GM12801 (cell line): ENCODE measurements around the gene PNN.

Source experiments
- TF ChIP-seq, protein P1 (sequence below): IDR thresholded peaks from one replicate; pipeline ENCODE4 v1.5.1; 2011; ENCODE audit warnings: control low read depth; ENCODE audit not compliant: insufficient read length; ENCODE audit errors: extremely low read depth

The PNN gene

GRCh38 chr14:39217214-39217879, 42.3 kb downstream of the PNN start:
- TF ChIP-seq, protein P1, sequence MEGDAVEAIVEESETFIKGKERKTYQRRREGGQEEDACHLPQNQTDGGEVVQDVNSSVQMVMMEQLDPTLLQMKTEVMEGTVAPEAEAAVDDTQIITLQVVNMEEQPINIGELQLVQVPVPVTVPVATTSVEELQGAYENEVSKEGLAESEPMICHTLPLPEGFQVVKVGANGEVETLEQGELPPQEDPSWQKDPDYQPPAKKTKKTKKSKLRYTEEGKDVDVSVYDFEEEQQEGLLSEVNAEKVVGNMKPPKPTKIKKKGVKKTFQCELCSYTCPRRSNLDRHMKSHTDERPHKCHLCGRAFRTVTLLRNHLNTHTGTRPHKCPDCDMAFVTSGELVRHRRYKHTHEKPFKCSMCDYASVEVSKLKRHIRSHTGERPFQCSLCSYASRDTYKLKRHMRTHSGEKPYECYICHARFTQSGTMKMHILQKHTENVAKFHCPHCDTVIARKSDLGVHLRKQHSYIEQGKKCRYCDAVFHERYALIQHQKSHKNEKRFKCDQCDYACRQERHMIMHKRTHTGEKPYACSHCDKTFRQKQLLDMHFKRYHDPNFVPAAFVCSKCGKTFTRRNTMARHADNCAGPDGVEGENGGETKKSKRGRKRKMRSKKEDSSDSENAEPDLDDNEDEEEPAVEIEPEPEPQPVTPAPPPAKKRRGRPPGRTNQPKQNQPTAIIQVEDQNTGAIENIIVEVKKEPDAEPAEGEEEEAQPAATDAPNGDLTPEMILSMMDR, result no peak

DNA sequence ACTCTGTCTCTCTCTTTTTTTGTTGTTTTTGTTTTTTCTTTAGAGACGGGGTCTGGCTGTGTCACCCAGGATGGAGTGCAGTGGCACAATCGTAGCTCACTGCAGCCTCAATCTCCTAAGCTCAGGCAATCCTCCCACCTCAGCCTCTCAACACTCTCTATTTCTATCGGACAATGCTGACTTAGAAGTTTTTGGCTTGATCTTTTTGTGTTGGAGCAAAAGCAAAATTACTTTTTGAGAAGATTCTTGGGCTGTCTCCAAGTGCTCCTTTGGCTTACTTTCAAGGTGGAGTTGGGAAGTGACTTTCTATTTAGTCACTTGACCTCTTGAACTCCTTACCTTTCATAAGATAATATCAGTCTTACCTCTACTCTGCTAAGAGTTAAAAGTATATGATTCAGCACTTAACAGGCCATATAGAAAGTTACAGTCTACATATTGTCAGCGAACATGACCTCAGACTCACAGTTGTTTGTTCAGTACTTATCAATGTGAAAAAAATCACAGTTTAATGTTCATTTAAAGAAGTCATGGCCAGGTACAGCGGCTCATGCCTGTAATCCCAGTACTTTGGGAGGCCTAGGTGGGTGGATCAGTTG, 43.2 kb downstream of the PNN start:
- TF ChIP-seq, protein P1, result no peak

DNA sequence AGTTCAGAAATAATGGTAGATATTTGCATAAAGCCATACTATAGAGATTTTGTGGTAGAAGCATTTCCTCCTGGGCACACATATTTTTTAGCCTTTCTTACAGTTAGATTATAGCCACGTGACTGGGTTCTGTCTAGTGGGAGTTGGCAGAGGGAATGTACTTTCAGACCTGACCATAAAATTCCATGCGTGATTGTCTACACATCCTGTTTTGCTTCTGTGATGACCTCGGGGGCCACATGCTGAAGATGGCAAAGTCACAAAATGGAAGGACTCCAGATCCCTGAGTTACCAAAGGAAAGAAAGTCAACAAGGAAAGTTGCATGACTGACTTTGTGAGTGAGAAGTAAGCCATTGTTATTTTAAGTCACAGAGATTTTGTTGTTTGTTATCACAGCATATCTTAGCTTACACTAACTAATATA, 44.0 kb downstream of the PNN start:
- TF ChIP-seq, protein P1, result no peak

DNA sequence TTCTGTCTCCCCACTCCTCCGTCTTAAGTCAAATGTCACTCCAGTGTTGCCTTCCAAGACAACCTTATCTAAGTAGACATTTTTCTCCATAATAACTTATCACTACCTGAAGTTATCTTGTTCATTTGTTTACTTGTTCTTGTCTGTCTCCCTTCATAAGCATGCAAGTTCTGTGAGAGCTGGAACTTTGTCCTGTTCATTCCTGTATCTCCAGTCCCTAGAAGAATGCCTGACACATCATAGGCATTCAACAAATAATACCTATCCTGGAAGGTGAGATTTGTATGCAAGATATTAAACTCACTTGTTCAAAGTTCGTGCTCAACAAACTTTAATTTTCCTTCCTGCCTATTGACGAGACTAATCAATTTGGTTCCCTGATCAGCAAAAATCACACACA, 53.0 kb downstream of the PNN start:
- TF ChIP-seq, protein P1, result no peak

GRCh38 chr14:39228509-39229221, 53.6 kb downstream of the PNN start:
- TF ChIP-seq, protein P1, result no peak

GRCh38 chr14:39229222-39229543, 54.1 kb downstream of the PNN start:
- TF ChIP-seq, protein P1, result no peak

GRCh38 chr14:39229601-39230110, 54.6 kb downstream of the PNN start:
- TF ChIP-seq, protein P1, result no peak
